Sigmoid colon (tissue), 7 donors: Measurements from ENCODE around the gene GSG1L. TPM values are rescaled to one million over a fixed set of nuclear protein-coding genes. Genes with fewer than 3 reads are reported as not detected.

Source experiments
- DNase-seq: peaks from one replicate; pipeline ENCODE4 v3.0.0-alpha.2; 2019
- H3K27ac ChIP-seq, 4 donors: fragments of 200-600 bp; sonication (generic); one replicate each; pipeline ENCODE4 v1.5.1; 2016 to 2019; ENCODE audit warnings: mild to moderate bottlenecking in 1 of 4
- H3K27me3 ChIP-seq, 3 donors: fragments of 200-600 bp; sonication (generic); one replicate each; pipeline ENCODE4 v1.5.1; 2019; ENCODE audit warnings: mild to moderate bottlenecking in 1 of 3
- H3K36me3 ChIP-seq, 4 donors: fragments of 200-600 bp; sonication (generic); one replicate each; pipeline ENCODE4 v1.5.1; 2016 to 2019
- H3K4me1 ChIP-seq, 4 donors: fragments of 200-600 bp; sonication (generic); one replicate each; pipeline ENCODE4 v1.5.1; 2017 to 2019
- H3K4me3 ChIP-seq, 4 donors: fragments of 200-600 bp; sonication (generic); one replicate each; pipeline ENCODE4 v1.5.1; 2017 to 2019; ENCODE audit warnings: mild to moderate bottlenecking in 2 of 4, moderate library complexity in 1 of 4
- H3K9me3 ChIP-seq, 4 donors: fragments of 200-600 bp in 3 of 4; sonication (generic) in 3 of 4; one replicate each; pipeline versions ENCODE4 v1.5.1 to v1.6.1; 2013 to 2019
- CTCF ChIP-seq, 4 experiments: fragments of 450-650 bp in 3 of 4; fragments of 200-600 bp in 1 of 4; IDR thresholded peaks; one replicate each; pipeline ENCODE4 v1.5.1; 2016 to 2019; ENCODE audit warnings: antibody characterized with exemption in 4 of 4, mild to moderate bottlenecking in 3 of 4, moderate library complexity in 2 of 4
- EP300 ChIP-seq, 4 donors: sonication (generic); formaldehyde crosslinking; IDR thresholded peaks; one replicate each; pipeline ENCODE4 v1.6.1; 2017; ENCODE audit warnings: antibody characterized with exemption in 4 of 4
- POLR2A ChIP-seq, 2 donors: fragments of 450-650 bp; IDR thresholded peaks; one replicate each; pipeline ENCODE4 v1.6.1; 2016; ENCODE audit warnings: antibody characterized with exemption in 2 of 2, mild to moderate bottlenecking in 2 of 2, moderate library complexity in 2 of 2
- POLR2AphosphoS5 ChIP-seq, 4 donors: sonication (generic); formaldehyde crosslinking; IDR thresholded peaks; one replicate each; pipeline ENCODE4 v1.6.1; 2017; ENCODE audit warnings: antibody characterized with exemption in 4 of 4
- WGBS, 2 donors: extraction: QIAGEN DNeasy Blood & Tissue Kit; methylation state at CpG; one replicate each; pipeline ENCODE4 v1.1.7; 2013; 5-methylcytosine and 5-hydroxymethylcytosine counted together
- intact Hi-C: fragments of 100-400 bp; cut with DNase I; formaldehyde crosslinking; loops from one replicate; pipeline ENCODE4 v1.15.1; 2023
- polyA plus RNA-seq, 3 donors: library from polyadenylated mRNA; stranded (reverse); fragments of 200-250 nt; gene quantifications; one replicate each; pipeline ENCODE4 v1.2.3, GENCODE V29; 2013
- total RNA-seq, 4 donors: library from RNA; depleted of rRNA; stranded (reverse); fragments of >200 nt; gene quantifications; one replicate each; pipeline ENCODE4 v1.1.0, GENCODE V29; 2016
- donor health status: healthy with polysubstance abuse.
- donor health status: Bipolar disorder and iron deficiency.
- donor health status: healthy.

The GSG1L gene
- total and polyA plus RNA-seq, 7 donors = 0.25 to 0.66 (median 0.36) TPM; not detected in 2

GRCh38 chr16:28033870-28034269, 29.6 kb downstream of the GSG1L start:
- no peak for TF ChIP-seq POLR2AphosphoS5 (IDR thresholded peaks at IDR 0.05)
- TF ChIP-seq EP300 (IDR thresholded peaks at IDR 0.05) = no peak
- no peak for TF ChIP-seq POLR2A (IDR thresholded peaks at IDR 0.05)
- no peak for TF ChIP-seq CTCF (IDR thresholded peaks at IDR 0.05)
- no peak overlapping the region for H3K27ac ChIP-seq
- no peak for DNase-seq
- H3K36me3 ChIP-seq = no peaks in the 10 kb centered on the region
- H3K4me3 ChIP-seq = no peak overlapping the region
- H3K27me3 ChIP-seq = peaks cover 0 to 3% (median 0%) of the 10 kb centered on the region in 3 donors
- intact Hi-C loops = no loop called here
- no peaks in the 10 kb centered on the region for H3K4me1 ChIP-seq
- H3K9me3 ChIP-seq = no peaks in the 10 kb centered on the region
- 92 to 95% methylated on average over 4 of the region's 4 CpGs for WGBS, 2 donors

DNA sequence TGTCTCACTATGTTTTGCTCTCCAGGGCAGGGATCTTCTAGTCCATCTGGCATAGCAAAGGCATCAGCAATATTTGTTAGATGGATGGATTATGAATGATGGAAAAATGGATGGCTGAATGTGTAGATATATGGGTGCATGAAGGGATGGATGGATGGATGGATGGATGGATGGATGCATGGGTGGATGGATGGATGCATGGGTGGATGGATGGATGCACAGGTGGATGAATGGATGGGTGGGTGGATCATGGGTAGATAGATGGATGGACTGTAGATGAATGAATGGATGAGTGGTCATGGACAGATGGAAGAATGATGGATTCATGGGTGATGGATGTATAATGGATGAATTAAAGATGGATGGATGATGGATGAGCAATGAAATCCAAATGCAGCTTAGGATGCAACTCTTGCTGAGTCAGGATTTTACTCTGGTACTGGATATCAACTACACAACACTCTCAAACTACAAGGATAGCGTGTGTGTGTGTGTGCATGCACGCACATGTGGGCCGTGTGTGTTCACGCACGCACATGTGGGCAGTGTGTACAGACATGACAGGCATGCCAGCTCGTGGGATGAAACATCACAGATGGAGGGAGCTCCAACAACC, 34.0 kb downstream of the GSG1L start:
- H3K4me1 ChIP-seq = no peaks in the 10 kb centered on the region
- no peak overlapping the region for H3K4me3 ChIP-seq
- TF ChIP-seq CTCF (IDR thresholded peaks at IDR 0.05) (no peak), POLR2A (IDR thresholded peaks at IDR 0.05) (no peak), EP300 (IDR thresholded peaks at IDR 0.05) (no peak), POLR2AphosphoS5 (IDR thresholded peaks at IDR 0.05) (no peak)
- DNase-seq = no peak
- 87 to 91% methylated on average over 6 of the region's 6 CpGs for WGBS, 2 donors
- no peaks in the 10 kb centered on the region for H3K36me3 ChIP-seq
- H3K27me3 ChIP-seq = no peaks in the 10 kb centered on the region
- intact Hi-C loops = no loop called here
- H3K9me3 ChIP-seq = no peaks in the 10 kb centered on the region
- no peak overlapping the region for H3K27ac ChIP-seq

- H3K4me1 ChIP-seq = no peaks in the 10 kb centered on the region
- H3K4me3 ChIP-seq = no peak overlapping the region
- no peaks in the 10 kb centered on the region for H3K27me3 ChIP-seq
- no peak for TF ChIP-seq EP300 (IDR thresholded peaks at IDR 0.05)
- TF ChIP-seq CTCF (IDR thresholded peaks at IDR 0.05) = no peak
- no peak for TF ChIP-seq POLR2AphosphoS5 (IDR thresholded peaks at IDR 0.05)
- TF ChIP-seq POLR2A (IDR thresholded peaks at IDR 0.05) = no peak
- H3K27ac ChIP-seq = no peak overlapping the region
- intact Hi-C loops = no loop called here
- H3K9me3 ChIP-seq = no peaks in the 10 kb centered on the region
- 88 to 92% methylated on average over 3 of the region's 3 CpGs for WGBS, 2 donors
- no peak for DNase-seq
- no peaks in the 10 kb centered on the region for H3K36me3 ChIP-seq
Observed at GRCh38 chr16:28027055-28027454, 36.5 kb downstream of the GSG1L start.

DNA sequence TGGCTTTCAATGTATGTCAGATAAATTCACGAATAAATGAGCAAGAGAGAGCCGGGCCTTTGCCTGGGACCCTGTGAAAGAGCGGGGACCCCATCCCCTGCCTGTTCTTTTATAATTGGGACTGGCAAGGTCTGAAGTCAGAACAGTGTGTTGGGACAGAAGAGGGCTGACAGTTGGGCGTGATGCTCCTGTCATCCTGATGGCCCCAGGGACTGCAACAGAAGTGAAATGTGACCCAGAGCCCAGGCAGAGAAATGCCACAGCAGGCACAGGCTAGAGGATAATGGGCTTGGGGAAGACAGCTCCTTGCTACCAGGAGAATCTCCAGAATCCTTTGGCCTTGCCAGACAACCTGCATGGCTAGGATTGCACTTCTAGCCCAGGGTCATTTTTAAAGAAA, 37.9 kb downstream of the GSG1L start:
- H3K4me3 ChIP-seq = no peak overlapping the region
- WGBS, 2 donors = 83 to 92% methylated on average over 4 of the region's 4 CpGs
- intact Hi-C loops = no loop called here
- no peaks in the 10 kb centered on the region for H3K36me3 ChIP-seq
- TF ChIP-seq POLR2AphosphoS5 (IDR thresholded peaks at IDR 0.05) (no peak), CTCF (IDR thresholded peaks at IDR 0.05) (no peak), POLR2A (IDR thresholded peaks at IDR 0.05) (no peak)
- DNase-seq = no peak
- no peaks in the 10 kb centered on the region for H3K4me1 ChIP-seq
- H3K27ac ChIP-seq = no peak overlapping the region
- H3K9me3 ChIP-seq = peaks cover 0 to 6% (median 2%) of the 10 kb centered on the region in 4 donors
- no peaks in the 10 kb centered on the region for H3K27me3 ChIP-seq

- Histone ChIP-seq H3K27ac (no peak overlapping the region), H3K4me3 (no peak overlapping the region), H3K9me3 (peaks cover 0 to 6% (median 3%) of the 10 kb centered on the region in 4 donors), H3K4me1 (no peaks in the 10 kb centered on the region), H3K27me3 (peaks cover 0 to 5% (median 0%) of the 10 kb centered on the region in 3 donors), H3K36me3 (no peaks in the 10 kb centered on the region)
- TF ChIP-seq POLR2A (IDR thresholded peaks at IDR 0.05) (no peak), EP300 (IDR thresholded peaks at IDR 0.05) (no peak), CTCF (IDR thresholded peaks at IDR 0.05) (no peak), POLR2AphosphoS5 (IDR thresholded peaks at IDR 0.05) (no peak)
- intact Hi-C loops = no loop called here
- WGBS, 2 donors = 61 to 77% methylated on average over 5 of the region's 5 CpGs
- no peak for DNase-seq
Observed at GRCh38 chr16:28019218-28019617, 44.3 kb downstream of the GSG1L start.
